Left lung (tissue), 10 donors: ENCODE measurements around the gene CACNA2D3. TPM values are rescaled to one million over a fixed set of nuclear protein-coding genes. Genes with fewer than 3 reads are reported as not detected.

ENCODE experiments used
- ATAC-seq: fragments of 200-7000 bp; cut with Tn5 transposase; one replicate; pipeline ENCODE4 v1.9.1; 2020; ENCODE audit warnings: moderate library complexity
- DNase-seq, 4 donors: peaks; one replicate each; pipeline ENCODE4 v3.0.0-alpha.2; 2013 to 2020
- H3K27ac ChIP-seq, 2 donors: fragments of 200-600 bp; sonication (generic) in 1 of 2; one replicate each; pipeline versions ENCODE4 v1.5.0 to v1.8.0; 2020 to 2021
- H3K27me3 ChIP-seq, 2 donors: fragments of 200-600 bp; sonication (generic) in 1 of 2; one replicate each; pipeline versions ENCODE4 v1.5.0 to v1.8.0; 2020 to 2021
- H3K36me3 ChIP-seq, 2 donors: fragments of 200-600 bp; sonication (generic) in 1 of 2; one replicate each; pipeline versions ENCODE4 v1.5.0 to v1.8.0; 2020 to 2021
- H3K4me1 ChIP-seq, 2 donors: fragments of 200-600 bp; one replicate each; pipeline ENCODE4 v1.8.0; 2021
- H3K4me3 ChIP-seq, 2 donors: fragments of 200-600 bp; sonication (generic) in 1 of 2; one replicate each; pipeline versions ENCODE4 v1.5.0 to v1.8.0; 2020 to 2021; ENCODE audit warnings: mild to moderate bottlenecking in 1 of 2
- H3K9me3 ChIP-seq, 2 donors: fragments of 200-600 bp; sonication (generic) in 1 of 2; one replicate each; pipeline versions ENCODE4 v1.5.0 to v1.8.0; 2020 to 2021
- CTCF ChIP-seq, 2 donors: fragments of 200-600 bp; sonication (generic) in 1 of 2; IDR thresholded peaks; one replicate each; pipeline versions ENCODE4 v1.5.0 to v1.8.0; 2021; ENCODE audit warnings: antibody characterized with exemption in 2 of 2
- intact Hi-C, 2 donors: fragments of 100-400 bp; cut with DNase I; formaldehyde crosslinking; loops; one replicate each; pipeline versions ENCODE4 v1.11.2 to v1.14.2; 2022
- polyA plus RNA-seq, 6 donors: library from polyadenylated mRNA; unstranded; fragments of 120-200 nt; gene quantifications; one replicate each; pipeline ENCODE4 v1.2.1, GENCODE V29; 2013; ENCODE audit not compliant: insufficient read length in 6 of 6
- total RNA-seq, 2 donors: library from RNA; stranded (reverse); fragmentation: NEBNext Ultra II Directional; extraction: Animal tissue kit (Norgen Biotek cat#: 25700); gene quantifications; one replicate each; pipeline ENCODE4 v1.2.1, GENCODE V29; 2021
- donor health status: DM: no; HTN: yes; CAD: no.
- donor health status: DM: no; HTN: no; CAD: no.

CACNA2D3 gene
- total and polyA plus RNA-seq, 8 donors: 1.1 to 2.7 (median 1.5) TPM

- no peaks in the 10 kb centered on the region for H3K27me3 ChIP-seq
- no peaks in the 10 kb centered on the region for H3K9me3 ChIP-seq
- H3K27ac ChIP-seq: no peak overlapping the region
- no peak for TF ChIP-seq CTCF (IDR thresholded peaks at IDR 0.05)
- H3K36me3 ChIP-seq: no peaks in the 10 kb centered on the region
- H3K4me1 ChIP-seq: peaks cover 0 to 7% of the 10 kb centered on the region in 2 donors
- DNase-seq (no peak), ATAC-seq (no peak)
- intact Hi-C loops: no loop called here
- H3K4me3 ChIP-seq: no peak overlapping the region
Observed at GRCh38 chr3:55000953-55001352, 878.6 kb downstream of the CACNA2D3 start.

DNA sequence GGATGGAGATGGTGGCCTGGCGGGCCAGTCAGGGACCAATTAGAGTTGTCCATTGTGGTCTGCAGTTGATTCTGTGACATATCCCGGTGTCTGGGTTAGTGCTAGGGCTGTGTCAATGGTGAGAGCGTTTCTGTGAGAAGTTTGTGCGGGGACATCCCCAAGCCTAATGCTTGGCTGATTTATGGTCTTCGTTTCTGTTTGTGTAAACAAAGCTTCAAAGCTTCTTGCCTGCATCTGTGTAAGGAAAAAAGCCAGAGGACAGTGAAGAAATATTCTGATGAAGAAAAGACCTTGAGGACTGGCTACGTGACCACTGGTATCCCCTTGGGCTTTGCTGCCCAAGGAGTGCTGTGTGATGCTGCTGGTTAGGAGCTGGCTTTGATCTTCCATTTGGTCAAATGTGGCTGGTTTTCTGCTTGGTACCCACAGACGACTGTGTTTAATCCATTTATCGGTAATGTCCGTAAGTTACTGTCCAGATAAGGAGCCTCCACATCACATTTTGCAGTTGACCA is 880.1 kb downstream of the CACNA2D3 start:
- no peak for TF ChIP-seq CTCF (IDR thresholded peaks at IDR 0.05)
- intact Hi-C loops: no loop called here
- no peak overlapping the region for H3K27ac ChIP-seq

GRCh38 chr3:55006244-55006676 is 883.9 kb downstream of the CACNA2D3 start:
- Histone ChIP-seq H3K27me3 (no peaks in the 10 kb centered on the region), H3K4me3 (no peak overlapping the region), H3K9me3 (no peaks in the 10 kb centered on the region), H3K27ac (no peak overlapping the region), H3K4me1 (no peaks in the 10 kb centered on the region), H3K36me3 (no peaks in the 10 kb centered on the region)
- TF ChIP-seq CTCF (IDR thresholded peaks at IDR 0.05): no peak
- ATAC-seq: no peak
- no peak for DNase-seq
- intact Hi-C loops: no loop called here

More for the DNA sequence above, 880.1 kb downstream of the CACNA2D3 start:
- H3K4me1 ChIP-seq: peaks cover 0 to 7% of the 10 kb centered on the region in 2 donors
- no peak overlapping the region for H3K4me3 ChIP-seq
- no peaks in the 10 kb centered on the region for H3K36me3 ChIP-seq
- no peaks in the 10 kb centered on the region for H3K9me3 ChIP-seq
- no peaks in the 10 kb centered on the region for H3K27me3 ChIP-seq
- DNase-seq (no peak), ATAC-seq (no peak)

DNA sequence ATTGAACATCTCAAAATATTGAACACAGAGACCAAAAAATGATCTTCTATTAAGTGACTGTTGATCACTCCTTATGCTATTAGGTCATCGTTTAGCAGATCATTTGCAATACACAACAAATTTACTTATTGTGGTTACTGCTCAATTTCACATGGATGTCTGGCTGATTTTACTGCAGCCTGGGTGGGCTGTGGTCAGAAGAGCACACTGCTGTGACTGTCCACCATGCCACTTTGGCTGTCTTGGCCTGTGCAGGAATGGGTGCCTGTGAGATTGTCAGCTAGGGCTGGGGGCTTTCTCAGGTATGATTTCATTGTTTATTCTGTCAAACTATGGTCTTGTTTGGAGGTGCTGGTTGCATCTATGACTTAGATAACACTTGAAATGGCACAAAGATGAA is 885.6 kb downstream of the CACNA2D3 start:
- TF ChIP-seq CTCF (IDR thresholded peaks at IDR 0.05): no peak
- intact Hi-C loops: no loop called here
- no peak overlapping the region for H3K4me3 ChIP-seq
- H3K4me1 ChIP-seq: no peaks in the 10 kb centered on the region
- DNase-seq (no peak), ATAC-seq (no peak)
- H3K27me3 ChIP-seq: no peaks in the 10 kb centered on the region
- H3K9me3 ChIP-seq: no peaks in the 10 kb centered on the region
- no peaks in the 10 kb centered on the region for H3K36me3 ChIP-seq
- no peak overlapping the region for H3K27ac ChIP-seq

DNA sequence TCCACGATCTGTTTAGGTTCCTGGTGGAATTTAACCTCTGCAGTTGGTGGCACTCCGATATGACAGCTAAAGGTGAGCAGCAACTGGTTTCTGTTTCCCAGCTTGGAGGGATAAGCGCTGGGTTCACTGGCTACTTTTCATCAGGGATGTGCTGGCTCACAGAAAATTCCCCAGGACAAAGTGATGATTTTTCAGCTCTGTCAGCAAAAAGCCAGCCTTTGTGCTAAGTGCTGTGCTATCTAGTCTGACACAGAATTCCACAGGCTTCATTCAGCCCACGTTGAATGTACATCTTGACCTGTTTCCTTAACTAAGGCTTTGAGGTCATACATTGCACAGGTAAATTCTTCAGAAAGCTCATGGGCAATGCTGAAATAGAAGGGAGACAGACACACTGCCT is 887.0 kb downstream of the CACNA2D3 start:
- ATAC-seq: no peak

More for the DNA sequence above, 887.0 kb downstream of the CACNA2D3 start:
- no peak for DNase-seq
- no peak for TF ChIP-seq CTCF (IDR thresholded peaks at IDR 0.05)
- H3K27me3 ChIP-seq: no peaks in the 10 kb centered on the region
- H3K4me1 ChIP-seq: no peaks in the 10 kb centered on the region
- no peaks in the 10 kb centered on the region for H3K9me3 ChIP-seq
- no peak overlapping the region for H3K4me3 ChIP-seq
- no peak overlapping the region for H3K27ac ChIP-seq
- H3K36me3 ChIP-seq: no peaks in the 10 kb centered on the region
- intact Hi-C loops: no loop called here
